Common myeloid progenitor, CD34-positive (primary cell): ENCODE data around the gene SLC35E1.
A peak's percentile ranks its signal among the peaks of the same experiment; 100 is the strongest.

Experiments
- CTCF ChIA-PET: fragments of 350-600 bp; sonication (Branson Sonifier 250); formaldehyde crosslinking; loops from one replicate; lab custom pipeline; 2021; ENCODE audit warnings: antibody characterized with exemption; lab: Charles Lee
- POLR2A ChIA-PET: fragments of 350-600 bp; sonication (Branson Sonifier 250); formaldehyde crosslinking; loops from one replicate; lab custom pipeline; 2021; ENCODE audit warnings: antibody characterized with exemption; lab: Charles Lee
- DNase-seq, 3 donors: peaks; one replicate each; pipeline versions ENCODE4 v3.0.0 to v3.0.0-alpha.2; 2013
- H3K27ac ChIP-seq, 2 experiments: 1 replicate in 1 of 2; 2 replicates in 1 of 2; pipeline ENCODE4 v1.7.0; 2013; ENCODE audit warnings: inconsistent platforms in 2 of 2, low read length in 2 of 2, mild to moderate bottlenecking in 2 of 2, low read depth in 1 of 2, moderate library complexity in 1 of 2; ENCODE audit not compliant: severe bottlenecking in 2 of 2, insufficient read depth in 1 of 2, poor library complexity in 1 of 2
- H3K27me3 ChIP-seq, 5 experiments: replicated peaks in 2 of 5; 1 replicate in 3 of 5; 2 replicates in 2 of 5; pipeline versions ENCODE4 v1.6.1 to v1.7.0; 2013; ENCODE audit warnings: low read length in 4 of 5, mild to moderate bottlenecking in 2 of 5, moderate library complexity in 2 of 5, inconsistent platforms in 1 of 5; ENCODE audit not compliant: insufficient read depth in 5 of 5, control insufficient read depth in 4 of 5
- H3K36me3 ChIP-seq, 4 experiments: 1 replicate in 2 of 4; 2 replicates in 2 of 4; pipeline versions ENCODE4 v1.6.1 to v1.7.0; 2013; ENCODE audit warnings: low read length in 3 of 4, control low read depth in 1 of 4, mild to moderate bottlenecking in 1 of 4; ENCODE audit not compliant: control insufficient read depth in 4 of 4, insufficient read depth in 4 of 4
- H3K4me1 ChIP-seq, 4 experiments: 1 replicate in 3 of 4; 2 replicates in 1 of 4; pipeline versions ENCODE4 v1.6.1 to v1.7.1; 2013; ENCODE audit warnings: low read length in 3 of 4, mild to moderate bottlenecking in 3 of 4, control low read depth in 1 of 4, inconsistent platforms in 1 of 4, moderate library complexity in 1 of 4; ENCODE audit not compliant: control insufficient read depth in 4 of 4, insufficient read depth in 4 of 4; ENCODE audit errors: control extremely low read depth in 1 of 4
- H3K4me3 ChIP-seq, 7 experiments: 1 replicate in 4 of 7; 2 replicates in 3 of 7; pipeline versions ENCODE4 v1.5.1 to v1.7.0; 2013; ENCODE audit warnings: mild to moderate bottlenecking in 7 of 7, low read length in 6 of 7, moderate library complexity in 6 of 7, inconsistent platforms in 2 of 7, low read depth in 2 of 7, control low read depth in 1 of 7; ENCODE audit not compliant: insufficient read depth in 4 of 7, control insufficient read depth in 1 of 7; ENCODE audit errors: extremely low read depth in 1 of 7
- H3K9me3 ChIP-seq, 5 experiments: 1 replicate in 4 of 5; 2 replicates in 1 of 5; pipeline versions ENCODE4 v1.6.1 to v1.7.1; 2013; ENCODE audit warnings: low read length in 4 of 5, mild to moderate bottlenecking in 2 of 5, inconsistent platforms in 1 of 5, low read depth in 1 of 5, moderate library complexity in 1 of 5; ENCODE audit not compliant: control insufficient read depth in 4 of 5, insufficient read depth in 2 of 5; ENCODE audit errors: control extremely low read depth in 1 of 5
- WGBS: methylation state at CpG from one replicate; pipeline ENCODE4 v1.1.5; 2013; ENCODE audit not compliant: insufficient coverage; 5-methylcytosine and 5-hydroxymethylcytosine counted together

SLC35E1 gene

GRCh38 chr19:16585094-16585801 is 13.0 kb upstream of the SLC35E1 start:
- Histone ChIP-seq H3K9me3 (no peaks in the 10 kb centered on the region), H3K4me1 (peaks cover 10 to 78% (median 73%) of the 10 kb centered on the region in 4 experiments), H3K27me3 (no peaks in the 10 kb centered on the region), H3K27ac (peak overlapping the region; percentile 22 to 69), H3K36me3 (peaks cover 0 to 24% (median 0%) of the 10 kb centered on the region in 4 experiments), H3K4me3 (peak overlapping the region in 4 of 7 experiments; percentile 34 to 72 (median 56))
- WGBS: 67% methylated on average over 13 of the region's 13 CpGs
- DNase-seq: no peak
- CTCF ChIA-PET: interaction anchor here (0.7 to 3.7 kb wide), 7 partner anchors 8 to 39 kb away, joined by 3 to 12 read pairs (median 3); no protein-coding TSS in a partner anchor
- POLR2A ChIA-PET: interaction anchor here (1.1 to 2.8 kb wide), 5 partner anchors 9 to 43 kb away, joined by 3 to 16 read pairs (median 5); partner anchors contain the start of genes MED26 and SLC35E1

DNA sequence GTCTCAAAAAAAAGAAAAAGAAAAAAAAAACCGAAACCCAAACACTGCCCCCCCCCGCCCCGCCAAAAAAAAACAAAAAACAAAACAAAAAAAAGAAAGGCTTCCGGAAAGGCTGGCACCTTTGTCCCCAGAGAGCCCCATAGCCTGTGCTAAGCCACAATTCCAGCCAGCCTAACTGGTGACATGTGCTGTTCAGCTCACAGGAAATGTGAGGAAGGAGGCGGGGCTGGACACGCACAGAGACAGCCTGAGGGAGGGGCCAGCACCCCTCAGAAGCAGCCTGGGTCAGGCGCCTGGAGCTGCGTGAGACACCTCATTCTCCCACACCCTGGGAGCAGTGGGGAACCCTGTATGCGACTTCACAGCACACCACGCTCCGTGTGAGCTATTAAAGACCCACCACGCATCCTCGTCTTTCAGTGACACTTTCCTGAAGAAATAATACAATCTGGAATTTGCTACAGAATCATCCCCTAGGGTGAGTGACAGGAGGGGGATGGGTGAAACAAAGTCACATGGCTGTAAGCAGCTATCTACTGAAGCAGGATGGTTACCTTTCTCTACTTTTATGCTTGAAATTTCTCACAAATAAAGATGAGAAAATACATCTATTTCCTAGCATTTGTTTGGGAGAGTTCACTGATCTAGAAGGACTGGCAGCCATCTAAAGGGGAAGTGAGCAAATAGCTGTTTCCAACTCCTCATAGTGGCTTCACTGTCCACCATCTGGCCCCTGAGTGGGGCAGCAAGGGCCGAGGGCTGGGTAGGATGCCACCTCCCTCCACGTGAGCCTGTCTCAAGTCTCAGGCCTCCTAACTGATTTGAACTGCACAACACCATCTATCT is 12.3 kb upstream of the SLC35E1 start:
- ChIA-PET POLR2A (interaction anchor here (1.1 to 2.8 kb wide), 6 partner anchors 8 to 43 kb away, joined by 3 to 16 read pairs (median 4); partner anchors contain the start of genes MED26 and SLC35E1), CTCF (interaction anchor here (0.7 to 3.7 kb wide), 9 partner anchors 9 to 57 kb away, joined by 3 to 12 read pairs (median 3); no protein-coding TSS in a partner anchor)
- WGBS: 2% methylated on average over 10 of the region's 15 CpGs
- no peaks in the 10 kb centered on the region for H3K27me3 ChIP-seq
- H3K4me1 ChIP-seq: peaks cover 10 to 77% (median 74%) of the 10 kb centered on the region in 4 experiments
- DNase-seq: peak; percentile 91 to 95 (median 95)
- peaks cover 0 to 27% (median 2%) of the 10 kb centered on the region in 4 experiments for H3K36me3 ChIP-seq
- no peaks in the 10 kb centered on the region for H3K9me3 ChIP-seq
- peak overlapping the region in 6 of 7 experiments; percentile 24 to 72 (median 52) for H3K4me3 ChIP-seq
- H3K27ac ChIP-seq: peak overlapping the region; percentile 22 to 69

- ChIA-PET POLR2A (interaction anchor here (1.6 to 2.8 kb wide), 2 partner anchors 9 to 45 kb away, joined by 4 to 14 read pairs; partner anchors contain the start of gene MED26), CTCF (interaction anchor here (0.9 to 3.7 kb wide), 5 partner anchors 9 to 31 kb away, joined by 3 to 12 read pairs (median 3); no protein-coding TSS in a partner anchor)
- H3K27ac ChIP-seq: no peak overlapping the region
- no peaks in the 10 kb centered on the region for H3K27me3 ChIP-seq
- no peak overlapping the region for H3K4me3 ChIP-seq
- H3K9me3 ChIP-seq: no peaks in the 10 kb centered on the region
- peaks cover 6 to 63% (median 60%) of the 10 kb centered on the region in 4 experiments for H3K4me1 ChIP-seq
- peaks cover 0 to 40% (median 14%) of the 10 kb centered on the region in 4 experiments for H3K36me3 ChIP-seq
- no peak for DNase-seq
- WGBS: 94% methylated on average over 10 of the region's 10 CpGs
Measured at GRCh38 chr19:16582486-16583261, 10.5 kb upstream of the SLC35E1 start.

- H3K4me3 ChIP-seq: no peak overlapping the region
- POLR2A ChIA-PET: interaction anchor here (1.6 kb wide), 1 partner anchor 9 kb away, joined by 4 read pairs; no protein-coding TSS in a partner anchor
- peaks cover 0 to 47% (median 19%) of the 10 kb centered on the region in 4 experiments for H3K36me3 ChIP-seq
- peaks cover 6 to 56% (median 53%) of the 10 kb centered on the region in 4 experiments for H3K4me1 ChIP-seq
- no peaks in the 10 kb centered on the region for H3K9me3 ChIP-seq
- H3K27me3 ChIP-seq: no peaks in the 10 kb centered on the region
- CTCF ChIA-PET: interaction anchor here (0.8 to 1.4 kb wide), 6 partner anchors 8 to 27 kb away, joined by 3 to 5 read pairs (median 3); no protein-coding TSS in a partner anchor
- DNase-seq: no peak
- H3K27ac ChIP-seq: no peak overlapping the region
- 96% methylated on average over 6 of the region's 6 CpGs for WGBS
Measured at GRCh38 chr19:16581971-16582343, 9.7 kb upstream of the SLC35E1 start.

DNA sequence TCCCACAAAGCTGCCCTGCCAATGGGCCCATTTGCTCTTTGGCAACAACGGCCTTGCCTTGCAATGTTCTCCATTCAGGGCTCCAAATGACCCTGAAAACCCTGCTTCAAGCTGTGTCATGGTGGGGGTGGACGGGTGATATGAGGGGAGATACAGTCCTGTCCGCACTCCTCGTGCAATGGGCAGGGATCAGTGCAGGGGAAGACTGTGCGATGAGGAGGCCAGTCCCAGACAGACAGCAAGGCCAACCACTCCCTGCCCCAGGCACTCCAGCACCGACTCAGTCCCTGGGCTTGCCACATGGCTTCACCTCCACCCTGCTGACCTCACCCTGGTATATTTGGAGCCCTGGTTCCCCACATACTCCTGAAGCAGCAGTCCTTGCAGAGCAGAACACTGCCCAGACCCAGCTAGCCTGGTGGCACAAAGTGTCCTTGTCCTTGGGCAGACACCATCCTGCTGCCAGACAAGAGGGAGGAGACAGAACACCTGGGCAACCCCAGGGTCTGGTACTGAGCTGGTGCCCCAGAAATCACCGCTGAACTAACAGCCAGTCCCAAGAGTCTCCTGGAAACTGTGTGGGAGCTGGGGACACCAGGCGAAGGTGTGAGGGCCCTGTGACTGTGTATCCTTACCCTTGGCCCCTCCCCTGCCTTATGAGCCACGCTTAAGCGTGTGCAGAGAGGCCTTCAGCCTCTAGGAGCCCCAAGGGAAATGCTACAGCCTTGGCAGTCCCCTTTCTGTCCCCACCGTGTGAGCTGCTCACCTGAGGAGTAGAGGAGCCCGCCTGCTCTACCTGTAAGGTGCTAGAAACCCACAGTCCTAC is 9.1 kb upstream of the SLC35E1 start:
- WGBS: 95% methylated on average over 11 of the region's 12 CpGs
- Histone ChIP-seq H3K9me3 (no peaks in the 10 kb centered on the region), H3K4me3 (no peak overlapping the region), H3K27ac (no peak overlapping the region), H3K36me3 (peaks cover 0 to 53% (median 23%) of the 10 kb centered on the region in 4 experiments), H3K27me3 (no peaks in the 10 kb centered on the region), H3K4me1 (peaks cover 6 to 50% (median 47%) of the 10 kb centered on the region in 4 experiments)
- DNase-seq: no peak
- ChIA-PET CTCF (interaction anchor here (0.8 to 1.4 kb wide), 5 partner anchors 7 to 17 kb away, joined by 3 to 5 read pairs (median 3); no protein-coding TSS in a partner anchor), POLR2A (interaction anchor here (1.6 kb wide), 1 partner anchor 8 kb away, joined by 4 read pairs; no protein-coding TSS in a partner anchor)
